SH-SY5Y (cell line): ENCODE measurements around the gene FAM111A.

Source experiments
- GATA2 ChIP-seq: IDR thresholded peaks from 2 replicates; pipeline ENCODE4 v1.6.1; 2011; ENCODE audit warnings: mild to moderate bottlenecking, low read depth, low read length
- GATA3 ChIP-seq: IDR thresholded peaks from 2 replicates; pipeline ENCODE4 v1.6.1; 2011; ENCODE audit warnings: low read depth, mild to moderate bottlenecking, low read length, moderate library complexity

- no peak for TF ChIP-seq GATA2
- TF ChIP-seq GATA3: no peak
Measured at GRCh38 chr11:59188954-59189353, 46.3 kb downstream of the FAM111A start.
